ENCODE data around the gene ZNF83.
"Not testable (repeated sequence)": the region's sequence is repeated elsewhere in the genome, so short reads cannot be mapped to it uniquely, and the experiment has no call there.

Gene ZNF83

DNA sequence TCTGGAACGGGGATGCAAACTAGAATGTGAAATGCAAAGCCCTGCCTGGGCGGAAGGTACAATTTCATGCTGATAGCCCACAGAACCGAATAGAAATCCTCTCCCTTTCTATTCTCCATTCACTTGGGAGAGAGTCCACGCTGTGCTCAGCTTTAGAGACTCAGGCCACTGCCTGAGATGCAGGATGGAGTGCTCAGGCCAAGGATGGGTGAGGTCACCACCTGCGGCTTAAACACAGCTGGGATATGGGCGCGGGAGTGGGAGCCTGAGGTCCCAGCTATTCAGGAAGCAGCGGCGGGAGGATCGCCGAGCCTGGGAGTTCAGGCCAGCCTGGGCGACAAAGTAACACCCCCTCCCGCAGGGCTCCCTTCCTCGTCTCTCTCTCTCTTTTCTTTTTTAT lies 446 bp upstream of the ZNF83 start:
- DNase-seq: no peak

DNA sequence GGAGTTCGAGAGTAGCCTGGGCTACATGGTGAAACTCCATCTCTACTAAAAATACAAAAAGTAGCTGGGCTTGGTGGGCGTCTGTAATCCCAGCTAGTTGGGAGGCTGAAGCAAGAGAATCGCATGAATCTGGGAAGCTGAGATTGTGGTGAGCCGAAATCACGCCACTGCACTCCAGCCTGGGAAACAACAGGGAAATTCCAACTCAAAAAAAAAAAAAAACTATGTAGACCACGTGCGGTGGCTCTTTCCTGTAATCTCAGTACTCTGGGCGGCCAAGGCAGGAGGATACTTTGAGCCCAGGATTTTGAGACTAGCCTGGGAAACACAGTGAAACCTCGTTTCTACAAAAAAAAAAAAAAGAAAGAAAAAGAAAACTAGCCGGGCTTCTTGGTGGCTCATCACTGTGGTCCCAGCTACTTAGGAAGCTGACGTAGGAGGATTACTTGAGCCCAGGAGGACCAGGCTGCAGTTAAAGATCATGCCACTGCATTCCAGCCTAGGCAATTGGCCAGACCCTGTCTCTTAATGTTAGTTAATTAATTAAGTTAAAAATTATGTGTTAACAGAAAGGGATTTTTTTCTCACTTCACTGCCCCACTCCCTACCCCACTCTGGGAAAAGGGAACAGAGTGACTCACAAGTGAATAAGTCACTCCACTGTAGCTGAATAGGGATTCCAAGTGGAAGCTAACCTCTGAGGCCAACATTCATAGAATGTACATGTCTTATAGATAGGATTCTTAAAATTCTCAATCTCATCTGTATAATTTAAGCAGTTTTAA lies 2.2 kb downstream of the ZNF83 start:
- no peak for DNase-seq

DNA sequence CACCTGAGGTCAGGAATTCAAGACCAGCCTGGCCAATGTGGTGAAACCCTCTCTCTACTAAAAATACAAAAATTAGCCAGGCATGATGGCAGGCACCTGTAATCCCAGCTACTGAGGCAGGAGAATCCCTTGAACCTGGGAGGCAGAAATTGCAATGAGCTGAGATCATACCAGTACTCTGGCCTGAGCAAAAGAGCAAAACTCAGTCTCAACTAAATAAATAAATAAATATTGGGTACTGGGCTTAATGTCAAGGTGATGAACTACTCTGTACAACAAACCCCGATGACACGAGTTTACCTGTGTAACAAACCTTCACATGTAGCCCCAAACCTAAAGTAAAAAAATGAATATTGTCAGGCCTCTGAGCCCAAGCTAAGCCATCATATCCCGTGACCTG lies 10.7 kb downstream of the ZNF83 start:
- not testable (repeated sequence) for DNase-seq

DNA sequence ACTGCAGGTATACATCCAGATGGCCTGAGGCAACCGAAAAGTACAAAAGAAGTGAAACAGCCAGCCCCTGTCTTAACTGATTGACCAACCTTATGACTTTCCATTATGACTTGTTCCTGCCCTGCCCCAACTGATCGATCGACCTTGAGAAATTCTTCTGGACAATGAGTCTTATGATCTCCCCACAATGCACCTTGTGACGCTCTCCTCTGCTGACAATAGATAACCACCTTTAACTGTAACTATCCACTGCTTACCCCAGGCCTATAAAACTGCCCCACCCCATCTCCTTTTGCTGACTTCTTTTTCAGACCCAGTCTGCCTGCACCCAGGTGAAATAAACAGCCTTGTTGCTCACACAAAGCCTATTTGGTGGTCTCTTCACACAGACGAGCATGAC lies 11.2 kb downstream of the ZNF83 start:
- DNase-seq: no peak

DNA sequence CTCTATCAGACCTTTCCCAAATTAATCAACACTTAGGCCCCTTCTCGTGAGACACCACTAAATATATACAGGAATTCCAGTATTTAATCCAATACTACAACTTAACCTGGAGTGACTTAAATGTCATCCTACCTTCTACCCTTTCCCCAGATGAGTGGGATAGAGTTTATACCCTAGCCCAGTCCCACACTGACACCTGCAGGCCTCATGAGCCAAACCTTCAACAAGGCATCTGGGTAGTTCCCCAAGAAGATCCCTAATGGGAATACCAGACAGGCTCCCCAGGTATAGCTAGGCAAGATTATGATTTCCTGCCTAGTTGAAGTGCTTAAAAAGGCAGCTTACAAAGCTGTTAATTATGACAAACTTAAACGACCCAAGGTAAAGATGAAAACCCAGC lies 15.9 kb downstream of the ZNF83 start:
- no peak for DNase-seq

DNA sequence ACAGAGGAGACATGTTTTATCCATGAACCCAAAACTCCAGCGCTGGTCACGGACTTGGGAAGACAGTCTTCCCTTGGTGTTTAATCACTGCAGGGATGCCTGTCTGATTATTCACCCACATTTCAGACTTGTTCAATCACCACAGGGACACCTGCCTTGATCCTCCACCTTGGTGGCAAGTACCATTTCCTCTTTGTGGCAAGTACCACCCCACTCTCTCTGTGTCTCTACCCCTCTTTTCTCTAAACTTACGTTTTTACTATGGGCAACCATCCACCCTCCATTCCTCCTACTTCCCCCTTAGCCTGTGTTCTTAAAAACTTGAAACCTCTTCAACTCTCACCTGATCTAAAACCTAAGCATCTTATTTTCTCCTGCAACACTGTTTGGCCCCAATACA lies 16.8 kb downstream of the ZNF83 start:
- no peak for DNase-seq

DNA sequence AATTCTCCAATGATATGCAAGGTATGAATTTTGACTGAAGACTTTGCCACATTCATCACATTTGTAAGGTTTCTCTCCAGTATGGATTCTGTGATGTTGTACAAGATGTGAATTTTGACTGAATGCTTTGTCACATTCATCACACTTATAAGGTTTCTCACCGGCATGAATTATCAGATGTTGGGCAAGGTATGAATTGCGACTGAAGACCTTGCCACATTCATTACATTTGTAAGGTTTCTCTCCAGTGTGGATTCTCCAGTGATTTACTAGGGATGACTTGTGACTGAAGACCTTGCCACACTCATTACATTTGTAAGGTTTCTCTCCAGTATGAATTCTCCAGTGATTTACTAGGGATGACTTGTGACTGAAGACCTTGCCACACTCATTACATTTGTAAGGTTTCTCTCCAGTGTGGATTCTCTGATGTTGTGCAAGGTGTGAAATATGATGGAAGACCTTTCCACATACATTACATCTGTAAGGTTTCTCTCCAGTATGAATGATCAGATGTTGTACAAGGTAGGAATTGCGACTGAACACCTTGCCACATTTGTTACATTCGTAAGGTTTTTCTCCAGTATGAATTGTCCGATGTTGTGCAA lies 24.8 kb downstream of the ZNF83 start:
- no peak for DNase-seq

DNA sequence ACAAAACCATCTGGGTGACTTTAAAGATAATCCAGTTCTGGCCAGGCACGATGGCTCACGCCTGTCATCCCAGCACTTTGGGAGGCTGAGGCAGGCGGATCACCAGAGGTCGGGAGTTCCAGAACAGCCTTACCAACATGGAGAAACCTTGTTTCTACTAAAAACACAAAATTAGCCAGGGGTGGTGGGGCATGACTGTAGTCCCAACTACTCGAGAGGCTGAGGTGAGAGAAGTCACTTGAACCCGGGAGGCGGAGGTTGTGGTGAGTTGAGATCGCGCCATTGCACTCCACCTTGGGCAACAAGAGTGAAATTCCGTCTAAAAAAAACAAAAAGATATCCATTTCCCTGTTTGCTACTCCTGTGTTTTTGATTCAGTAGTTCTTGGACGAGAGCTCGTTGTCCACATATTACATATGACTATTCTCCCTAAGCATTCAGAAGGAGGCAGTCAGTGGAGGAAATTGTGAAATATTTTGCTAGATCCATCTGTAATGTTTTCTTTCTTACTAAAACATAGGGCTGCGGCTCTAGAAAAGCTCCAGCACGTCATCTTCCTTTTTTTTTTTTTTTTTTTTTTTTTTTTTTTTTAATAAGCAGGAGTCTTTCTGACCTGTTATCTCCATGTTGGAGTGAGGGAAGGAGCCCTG lies 34.5 kb downstream of the ZNF83 start:
- DNase-seq: no peak

DNA sequence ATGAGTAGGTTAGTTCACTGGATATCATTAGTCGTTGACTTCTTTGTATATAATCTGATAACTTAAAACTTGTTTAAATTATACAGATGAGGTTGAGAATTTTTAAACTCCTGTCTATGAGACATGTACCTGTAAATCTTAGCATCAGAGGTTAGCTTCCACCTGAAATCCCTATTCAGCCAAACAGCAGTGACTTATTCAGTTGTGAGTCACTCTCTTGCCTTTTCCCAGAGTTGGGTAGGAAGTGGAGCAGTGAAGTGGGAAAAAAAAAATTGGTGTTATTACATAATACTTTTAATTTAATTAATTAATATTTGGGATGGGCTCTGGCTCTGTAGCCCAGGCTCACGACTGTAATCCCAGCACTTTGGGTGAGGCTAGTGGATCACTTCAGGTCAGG lies 35.2 kb downstream of the ZNF83 start:
- DNase-seq: no peak

DNA sequence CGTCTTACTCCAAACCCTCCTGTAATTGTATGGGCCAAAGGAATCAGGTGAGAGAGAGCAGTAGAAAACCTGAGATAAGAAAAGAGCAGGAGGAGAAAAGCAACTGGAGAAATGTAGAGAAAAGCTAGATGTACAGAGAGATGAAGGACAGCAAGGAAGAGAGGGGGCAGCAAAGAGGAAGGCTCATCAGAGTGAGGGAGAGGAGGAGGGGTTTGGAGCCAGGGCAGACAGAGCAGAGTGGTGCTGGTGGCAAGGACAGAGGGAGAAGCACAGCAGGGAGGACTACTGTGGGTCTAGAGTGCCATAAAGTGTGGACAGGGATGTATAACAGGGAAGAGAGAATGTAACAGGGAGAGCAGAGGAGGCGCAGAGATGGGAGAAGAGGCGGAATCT lies 36.2 kb downstream of the ZNF83 start:
- DNase-seq: peak; percentile 41

DNA sequence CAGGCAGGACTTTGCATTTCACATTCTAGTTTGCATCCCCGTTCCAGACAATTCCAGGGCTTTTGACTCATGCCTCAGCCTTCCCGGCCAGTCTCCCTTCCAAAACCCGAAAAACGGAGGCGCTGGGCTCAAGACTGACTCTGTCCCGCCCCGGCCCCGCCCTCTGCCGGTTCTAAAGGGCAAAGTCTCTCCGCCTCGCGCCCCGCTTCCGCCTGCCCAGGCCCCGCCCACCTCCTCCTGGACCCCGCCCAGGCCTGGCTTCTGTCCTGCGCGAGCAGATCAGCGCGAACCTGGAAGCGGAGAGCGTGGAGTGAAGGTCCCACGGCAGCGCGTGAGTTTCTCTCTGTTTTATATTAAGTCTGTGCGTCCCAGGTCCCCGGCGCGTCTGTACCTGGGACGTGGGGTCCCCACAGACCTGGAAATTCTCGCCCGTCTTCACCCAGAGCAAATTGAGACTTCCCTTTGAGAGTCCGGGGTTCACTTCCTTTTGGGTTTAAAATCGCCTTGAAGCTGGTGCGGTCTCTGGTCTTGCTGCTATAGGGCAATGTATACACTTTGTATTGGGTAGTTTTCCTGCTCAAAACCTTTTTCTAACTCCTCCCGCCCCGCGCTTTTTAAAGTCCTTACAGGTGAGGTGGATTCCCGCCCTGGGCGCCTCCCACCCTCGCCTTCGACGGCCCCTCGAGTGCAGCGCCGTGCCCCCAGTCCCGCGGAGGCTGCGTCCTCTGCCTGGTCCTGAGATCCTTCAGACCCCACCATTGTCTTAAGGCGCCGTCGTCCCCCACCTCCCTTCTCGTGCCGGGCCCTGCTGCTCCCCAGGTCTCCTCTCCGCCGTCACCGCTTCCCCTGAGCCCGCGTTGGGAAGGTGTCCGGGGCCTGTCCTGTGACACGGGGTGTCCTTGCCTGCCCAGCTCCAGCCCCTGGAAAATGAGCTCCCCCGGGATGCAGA lies 36.9 kb downstream of the ZNF83 start:
- peak; percentile 95 for DNase-seq

DNA sequence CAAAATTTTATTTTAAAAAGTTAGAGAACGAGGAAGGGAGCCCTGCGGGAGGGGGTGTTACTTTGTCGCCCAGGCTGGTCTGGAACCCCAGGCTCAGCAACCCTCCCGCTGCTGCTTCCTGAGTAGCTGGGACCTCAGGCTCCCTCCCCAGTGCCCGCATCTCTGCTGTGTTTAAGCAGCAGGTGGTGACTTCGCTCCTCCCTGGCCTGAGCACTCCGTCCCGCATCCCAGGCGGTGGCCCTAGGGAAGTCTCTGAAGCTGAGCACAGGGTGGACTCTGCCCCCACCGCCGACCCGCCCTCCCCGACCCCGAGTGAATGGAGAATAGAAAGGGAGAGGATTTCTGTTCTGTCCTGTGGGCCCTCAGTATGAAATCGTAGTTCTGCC lies 37.5 kb downstream of the ZNF83 start:
- DNase-seq: no peak

DNA sequence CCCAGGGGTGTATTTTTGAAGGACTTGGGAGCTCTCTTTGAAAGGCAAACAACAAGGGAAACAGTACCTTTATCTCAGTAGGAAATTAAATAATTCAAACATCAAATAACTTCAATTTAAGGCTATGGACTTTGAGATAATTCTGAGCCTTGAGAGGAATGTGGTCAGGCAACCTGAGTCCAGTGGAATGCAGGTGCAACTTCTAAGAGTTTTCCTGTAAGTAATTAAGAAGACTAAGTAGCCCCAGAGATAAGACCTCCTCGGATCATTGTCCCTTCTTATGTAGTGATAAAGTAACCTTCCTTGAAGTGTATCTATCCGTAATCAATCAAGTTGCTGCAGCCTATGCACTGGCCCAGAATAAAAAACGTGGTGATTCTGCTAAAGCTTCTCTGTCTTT lies 38.9 kb downstream of the ZNF83 start:
- DNase-seq: no peak

DNA sequence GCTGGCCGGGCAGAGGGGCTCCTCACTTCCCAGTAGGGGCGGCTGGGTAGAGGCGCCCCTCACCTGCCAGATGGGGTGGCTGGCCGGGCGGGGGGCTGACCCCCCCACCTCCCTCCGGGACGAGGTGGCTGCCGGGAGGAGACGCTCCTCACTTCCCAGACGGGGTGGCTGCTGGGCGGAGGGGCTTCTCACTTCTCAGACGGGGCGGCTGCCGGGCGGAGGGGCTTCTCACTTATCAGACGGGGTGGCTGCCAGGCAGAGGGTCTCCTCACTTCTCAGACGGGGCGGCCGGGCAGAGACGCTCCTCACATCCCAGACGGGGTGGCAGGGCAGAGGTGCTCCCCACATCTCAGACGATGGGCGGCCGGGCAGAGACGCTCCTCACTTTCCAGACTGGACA lies 44.7 kb downstream of the ZNF83 start:
- DNase-seq: not testable (repeated sequence)

DNA sequence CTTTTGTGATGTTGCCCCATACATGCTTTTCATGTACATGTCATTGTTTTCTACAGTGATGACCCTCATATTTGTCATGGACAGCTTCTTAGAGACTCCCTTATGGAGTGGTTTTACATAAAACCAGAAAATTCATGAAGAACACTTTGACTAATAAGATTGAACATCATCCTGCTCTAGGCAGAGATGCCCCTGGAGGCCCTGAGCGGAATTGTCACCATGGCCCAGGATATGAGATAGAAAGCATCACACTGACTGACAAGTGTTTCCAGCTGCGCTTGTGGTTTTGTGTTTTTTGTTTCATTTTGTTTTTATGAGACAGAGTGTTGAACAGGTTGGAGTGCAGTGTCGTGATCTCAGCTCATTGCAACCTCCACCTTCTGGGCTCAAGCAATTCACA lies 45.9 kb downstream of the ZNF83 start:
- no peak for DNase-seq

DNA sequence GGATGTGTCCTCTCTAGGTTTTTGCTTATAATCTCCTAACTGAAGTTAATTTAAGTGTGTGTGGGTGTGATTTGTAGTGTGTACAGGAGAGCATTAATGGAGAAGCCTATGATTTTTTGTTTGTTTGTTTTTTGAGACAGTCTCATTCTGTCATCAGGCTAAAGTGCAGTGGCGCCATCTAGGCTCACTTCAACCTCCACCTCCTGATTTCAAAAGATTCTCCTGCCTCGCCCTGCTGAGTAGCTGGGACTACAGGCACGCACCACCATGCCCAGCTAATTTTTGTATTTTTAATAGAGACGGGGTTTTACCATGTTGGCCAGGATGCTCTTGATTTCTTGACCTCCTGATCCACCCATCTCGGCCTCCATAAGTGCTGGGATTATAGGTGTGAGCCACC lies 47.4 kb downstream of the ZNF83 start:
- DNase-seq: peak; percentile 19

DNA sequence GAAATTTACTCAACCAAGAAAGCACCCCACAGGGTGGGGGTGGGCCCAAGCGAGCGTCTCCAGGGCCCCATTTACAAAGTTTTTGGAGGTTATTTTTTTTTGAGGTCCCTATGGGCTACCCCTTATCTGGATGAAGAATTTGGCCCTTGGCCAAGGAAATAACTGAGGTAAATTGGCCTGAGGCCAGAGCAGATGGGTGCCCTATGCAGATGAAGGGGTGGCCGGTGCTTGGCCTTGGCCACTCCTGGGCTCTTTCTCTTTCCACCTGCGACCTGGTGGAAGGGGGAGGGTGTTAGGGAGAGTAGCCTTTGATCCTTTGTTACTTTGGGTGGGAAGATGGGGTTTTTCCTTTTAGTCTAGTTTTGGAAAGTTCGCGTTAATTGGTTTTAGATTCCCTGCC lies 52.6 kb downstream of the ZNF83 start:
- DNase-seq: no peak

DNA sequence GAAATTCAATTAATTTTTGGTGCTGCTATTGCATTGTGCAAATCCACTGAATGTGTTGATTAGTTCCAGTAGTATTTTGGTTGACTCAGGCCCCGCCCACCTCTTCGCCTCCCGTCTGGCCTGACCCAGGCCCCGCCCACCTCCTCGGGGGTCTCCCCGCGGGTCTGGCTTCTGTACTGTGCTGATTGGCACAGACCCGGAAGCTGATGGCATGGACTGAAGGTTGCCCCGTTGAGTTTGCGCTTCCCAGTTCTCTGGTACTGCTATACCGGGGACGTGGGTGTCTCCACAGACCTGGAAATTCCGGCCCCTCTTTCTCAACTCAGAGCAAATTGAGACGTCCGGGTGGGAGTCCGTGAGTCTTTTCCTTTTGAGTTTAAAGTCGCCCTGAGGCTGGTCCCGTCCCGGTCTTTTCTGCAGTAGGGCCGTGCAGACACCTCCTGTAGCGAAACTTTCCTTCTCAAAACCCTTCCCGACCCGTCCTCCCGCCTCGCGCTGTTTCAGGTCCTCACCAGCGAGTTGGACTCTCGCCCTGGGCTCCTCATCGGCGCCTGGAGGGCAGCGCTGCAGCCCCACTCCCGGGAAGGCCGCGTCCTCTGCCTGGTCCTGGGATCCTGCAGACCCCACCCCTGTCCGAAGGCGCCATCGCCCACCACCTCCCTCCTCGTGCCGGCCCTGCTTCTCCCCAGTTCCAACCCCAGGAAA lies 53.3 kb downstream of the ZNF83 start:
- no peak for DNase-seq

DNA sequence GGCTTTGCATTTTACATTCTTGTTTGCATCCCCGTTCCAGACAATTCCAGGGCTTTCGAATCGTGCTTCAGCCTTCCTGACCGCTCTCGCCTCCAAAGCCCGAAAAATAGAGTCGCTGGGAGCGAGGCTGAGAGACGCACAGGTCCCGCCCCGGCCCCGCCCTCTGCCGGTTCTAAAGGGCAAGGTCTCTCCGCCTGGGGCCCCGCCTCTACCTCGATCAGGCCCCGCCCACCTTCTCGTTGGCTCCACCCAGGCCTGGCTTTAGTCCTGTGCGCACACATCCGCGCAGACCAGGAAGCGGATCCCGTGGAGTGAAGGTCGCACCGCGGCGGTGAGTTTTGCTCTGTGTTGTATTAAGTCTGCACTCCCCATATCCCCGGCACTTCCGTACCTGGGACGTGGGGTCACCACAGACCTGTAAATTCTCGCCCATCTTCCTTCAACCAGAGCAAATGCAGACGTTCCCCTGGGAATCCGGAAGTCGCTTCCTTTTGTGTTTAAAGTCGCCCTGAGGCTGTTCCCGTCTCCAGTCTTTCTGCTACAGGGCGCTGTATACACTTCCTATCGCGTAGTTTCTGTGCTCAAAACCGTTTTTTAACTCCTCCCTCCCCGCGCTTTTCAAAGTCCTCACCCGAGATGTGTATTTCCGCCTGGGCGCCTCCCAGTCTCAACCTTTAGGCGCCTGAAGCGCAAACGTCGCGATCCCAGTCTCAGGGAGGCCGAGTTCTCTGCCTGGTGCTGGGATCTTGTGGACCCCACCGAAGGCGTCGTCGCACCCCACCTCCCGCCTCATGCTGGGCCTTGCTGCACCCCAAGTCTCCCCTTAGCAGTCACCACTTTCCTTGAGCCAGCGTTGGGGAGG lies 67.9 kb downstream of the ZNF83 start, which contains the start of gene ZNF701:
TSS of gene ZNF701 (plus strand) at position 288 of the 862 bp plus-strand sequence. CDS start 3,861 bp downstream, outside the sequence.
- peak; percentile 98 for DNase-seq

DNA sequence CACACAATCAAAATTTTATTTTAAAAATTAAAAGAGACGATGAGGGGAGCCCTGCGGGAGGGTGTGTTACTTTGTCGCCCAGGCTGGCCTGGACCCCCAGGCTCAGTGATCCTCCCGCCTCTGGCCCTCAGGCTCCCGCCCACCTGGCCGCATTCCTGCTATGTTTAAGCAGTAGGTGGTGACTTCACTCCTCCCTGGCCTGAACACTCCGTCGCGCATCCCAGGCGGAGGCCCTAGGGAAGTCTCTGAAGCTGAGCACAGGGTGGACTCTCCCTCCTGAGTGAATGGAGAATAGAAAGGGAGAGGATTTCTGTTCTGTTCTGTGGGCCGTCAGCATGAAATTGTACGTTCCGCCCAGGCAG lies 68.5 kb downstream of the ZNF83 start:
- not testable (repeated sequence) for DNase-seq

DNA sequence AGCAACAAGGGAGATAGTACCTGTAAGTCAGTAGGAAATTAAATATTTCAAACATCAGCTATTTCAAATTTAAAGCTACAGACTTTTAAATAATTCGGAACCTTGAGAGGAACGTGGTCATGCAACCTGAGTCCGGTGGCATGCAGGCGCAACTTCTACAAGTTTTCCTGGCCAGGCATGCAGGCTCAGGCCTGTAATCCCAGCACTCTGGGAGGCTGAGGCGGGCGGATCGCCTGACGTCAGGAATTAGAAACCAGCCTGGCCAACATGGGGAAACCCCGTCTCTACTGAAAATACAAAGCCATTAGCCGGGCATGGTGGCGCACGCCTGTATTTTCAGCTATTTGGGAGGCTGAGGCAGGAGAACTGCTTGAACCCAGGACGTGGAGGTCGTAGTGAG lies 70.2 kb downstream of the ZNF83 start:
- no peak for DNase-seq

DNA sequence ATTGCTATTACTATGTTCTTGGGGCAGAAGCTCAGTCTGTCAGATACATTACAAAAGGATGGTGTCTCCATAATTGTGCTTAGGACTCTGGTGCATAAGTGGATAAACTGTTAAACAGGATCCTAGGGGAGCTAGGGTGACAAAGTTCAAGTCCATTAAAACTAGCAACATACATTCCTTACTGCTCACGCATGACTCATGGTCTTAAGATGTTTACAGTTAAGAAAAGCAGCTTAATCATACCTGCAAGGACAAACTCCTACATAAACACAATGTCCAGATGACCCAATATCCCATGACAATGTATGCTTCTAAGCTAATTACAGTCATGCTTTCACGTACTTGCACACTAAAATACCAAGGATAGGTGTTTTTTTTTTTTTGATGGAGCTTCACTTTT lies 71.6 kb downstream of the ZNF83 start:
- no peak for DNase-seq

All from OCI-M1 (cell line).